ENCODE measurements around the gene CDKN1A.
"Not testable (repeated sequence)": the region's sequence is repeated elsewhere in the genome, so short reads cannot be mapped to it uniquely, and the experiment has no call there.

CDKN1A gene

GRCh38 chr6:36694616-36695015 lies 16.1 kb downstream of the CDKN1A start:
- no peak for FAIRE-seq
- DNase-seq (ENCODE audit: insufficient read length, low spot score) = no peak

GRCh38 chr6:36695414-36695813 lies 16.9 kb downstream of the CDKN1A start:
- FAIRE-seq (no peak), DNase-seq (ENCODE audit: insufficient read length, low spot score) (no peak)

- no peak for DNase-seq (ENCODE audit: insufficient read length, low spot score)
- FAIRE-seq = no peak
Observed at GRCh38 chr6:36697481-36697903, 19.0 kb downstream of the CDKN1A start, which contains the start of gene RAB44. RAB44 (plus strand) TSS chr6:36697826; CDS start chr6:36704236, 6,410 bp downstream.

- DNase-seq (ENCODE audit: insufficient read length, low spot score) = no peak
- no peak for FAIRE-seq
Observed at GRCh38 chr6:36698196-36698595, 19.7 kb downstream of the CDKN1A start.

GRCh38 chr6:36698871-36699271 lies 20.4 kb downstream of the CDKN1A start:
- no peak for FAIRE-seq
- no peak for DNase-seq (ENCODE audit: insufficient read length, low spot score)

- no peak for DNase-seq (ENCODE audit: insufficient read length, low spot score)
- FAIRE-seq = no peak
Observed at GRCh38 chr6:36699348-36699747, 20.8 kb downstream of the CDKN1A start.

GRCh38 chr6:36700071-36700812 lies 21.7 kb downstream of the CDKN1A start:
- FAIRE-seq = no peak
- DNase-seq (ENCODE audit: insufficient read length, low spot score) = no peak

- no peak for FAIRE-seq
- no peak for DNase-seq (ENCODE audit: insufficient read length, low spot score)
Observed at GRCh38 chr6:36700831-36701230, 22.3 kb downstream of the CDKN1A start.

- DNase-seq (ENCODE audit: insufficient read length, low spot score) (no peak), FAIRE-seq (no peak)
Observed at GRCh38 chr6:36701401-36701991, 23.0 kb downstream of the CDKN1A start.

- no peak for FAIRE-seq
- DNase-seq (ENCODE audit: insufficient read length, low spot score) = no peak
Observed at GRCh38 chr6:36702656-36703055, 24.1 kb downstream of the CDKN1A start.

- FAIRE-seq (no peak), DNase-seq (ENCODE audit: insufficient read length, low spot score) (no peak)
Observed at GRCh38 chr6:36703081-36703606, 24.6 kb downstream of the CDKN1A start.

GRCh38 chr6:36703982-36704381 lies 25.5 kb downstream of the CDKN1A start:
- FAIRE-seq (no peak), DNase-seq (ENCODE audit: insufficient read length, low spot score) (no peak)

GRCh38 chr6:36704961-36705577 lies 26.6 kb downstream of the CDKN1A start:
- FAIRE-seq = not testable (repeated sequence)

GRCh38 chr6:36706339-36706738 lies 27.8 kb downstream of the CDKN1A start:
- FAIRE-seq (no peak), DNase-seq (ENCODE audit: insufficient read length, low spot score) (no peak)

More at GRCh38 chr6:36704961-36705577, 26.6 kb downstream of the CDKN1A start:
- not testable (repeated sequence) for DNase-seq (ENCODE audit: insufficient read length, low spot score)

GRCh38 chr6:36712816-36713215 lies 34.3 kb downstream of the CDKN1A start:
- DNase-seq (ENCODE audit: insufficient read length, low spot score) (no peak), FAIRE-seq (no peak)

- DNase-seq (ENCODE audit: insufficient read length, low spot score) (no peak), FAIRE-seq (no peak)
Observed at GRCh38 chr6:36713846-36714245, 35.3 kb downstream of the CDKN1A start.

- DNase-seq (ENCODE audit: insufficient read length, low spot score) = no peak
- FAIRE-seq = no peak
Observed at GRCh38 chr6:36714511-36714910, 36.0 kb downstream of the CDKN1A start.

- no peak for FAIRE-seq
- no peak for DNase-seq (ENCODE audit: insufficient read length, low spot score)
Observed at GRCh38 chr6:36715469-36715868, 37.0 kb downstream of the CDKN1A start.

GRCh38 chr6:36716476-36717093 lies 38.1 kb downstream of the CDKN1A start:
- FAIRE-seq = no peak
- no peak for DNase-seq (ENCODE audit: insufficient read length, low spot score)

GRCh38 chr6:36717231-36717825 lies 38.8 kb downstream of the CDKN1A start:
- FAIRE-seq (no peak), DNase-seq (ENCODE audit: insufficient read length, low spot score) (no peak)

All from HTR-8/SVneo (cell line).